GM21576 (cell line): ENCODE results near the gene ZNF525.
"Not testable (repeated sequence)": the region's sequence is repeated elsewhere in the genome, so short reads cannot be mapped to it uniquely, and the experiment has no call there.

Source experiments
- ATAC-seq: cut with Tn5 transposase; IDR thresholded peaks from one replicate; pipeline ENCODE4 v1.9.1; 2021; ENCODE audit warnings: mild to moderate bottlenecking, moderate library complexity; ENCODE audit not compliant: unreplicated experiment

Gene ZNF525

GRCh38 chr19:53394974-53395839 lies 29.7 kb downstream of the ZNF525 start, which contains the start of gene ZNF765:
Gene ZNF765 (plus strand): TSS chr19:53395149. CDS start chr19:53398016, 2,867 bp downstream.
- ATAC-seq, result peak; percentile 85

- not testable (repeated sequence) for ATAC-seq
Observed at GRCh38 chr19:53395840-53396524, 30.5 kb downstream of the ZNF525 start.

GRCh38 chr19:53396525-53396868 lies 31.0 kb downstream of the ZNF525 start:
- no peak for ATAC-seq

GRCh38 chr19:53397918-53398317 lies 32.4 kb downstream of the ZNF525 start:
- not testable (repeated sequence) for ATAC-seq

GRCh38 chr19:53409505-53410204 lies 44.1 kb downstream of the ZNF525 start:
- ATAC-seq, result no peak

- not testable (repeated sequence) for ATAC-seq
Observed at GRCh38 chr19:53420520-53421315, 55.2 kb downstream of the ZNF525 start.

- no peak for ATAC-seq
Observed at GRCh38 chr19:53422551-53422950, 57.0 kb downstream of the ZNF525 start.

GRCh38 chr19:53423074-53423473 lies 57.6 kb downstream of the ZNF525 start:
- not testable (repeated sequence) for ATAC-seq

- ATAC-seq, result not testable (repeated sequence)
Observed at GRCh38 chr19:53423680-53424079, 58.2 kb downstream of the ZNF525 start.

GRCh38 chr19:53424968-53425597 lies 59.6 kb downstream of the ZNF525 start:
- no peak for ATAC-seq

- peak; percentile 87 for ATAC-seq
Observed at GRCh38 chr19:53431399-53432087, 66.0 kb downstream of the ZNF525 start, which contains the start of gene ZNF761. Gene ZNF761 (plus strand): TSS chr19:53431984. CDS start chr19:53447269, 15,285 bp downstream.

GRCh38 chr19:53432088-53432661 lies 66.7 kb downstream of the ZNF525 start:
- peak; percentile 26 for ATAC-seq
